Measurements from ENCODE around the gene DDX43.

Gene DDX43

DNA sequence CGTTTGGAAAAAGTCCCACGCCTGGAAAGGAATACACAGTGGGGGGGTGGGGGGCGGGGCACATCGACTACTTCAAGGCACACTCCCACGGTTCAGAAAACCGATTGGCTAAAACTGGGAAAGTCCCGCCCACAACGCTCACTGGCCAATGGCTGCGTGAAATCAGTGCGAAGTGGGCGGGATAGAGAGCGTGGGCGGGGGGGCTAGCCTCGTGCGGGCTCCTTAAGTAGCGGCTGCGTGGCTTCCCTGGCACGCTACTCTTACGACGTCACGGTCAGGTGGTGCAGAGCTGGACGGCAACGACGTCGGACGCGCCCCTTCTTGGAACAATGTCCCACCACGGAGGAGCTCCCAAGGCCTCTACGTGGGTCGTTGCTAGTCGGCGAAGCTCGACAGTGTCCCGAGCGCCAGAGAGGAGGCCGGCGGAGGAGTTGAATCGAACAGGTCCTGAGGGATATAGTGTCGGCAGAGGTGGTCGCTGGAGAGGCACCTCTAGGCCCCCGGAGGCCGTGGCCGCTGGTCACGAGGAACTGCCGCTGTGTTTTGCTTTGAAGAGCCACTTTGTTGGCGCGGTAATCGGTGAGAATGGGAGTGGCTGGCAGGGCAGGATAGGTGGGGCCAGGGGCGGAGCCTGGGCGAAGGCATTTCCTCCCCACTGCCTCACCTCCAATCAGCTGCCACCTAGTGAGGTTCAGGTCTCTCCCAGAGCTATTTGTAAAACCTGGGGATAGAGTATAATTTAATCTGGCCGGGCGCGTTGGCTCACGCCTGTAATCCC, at the start of gene DDX43:
Gene DDX43 (plus strand): TSS at position 252 of the 778 bp plus-strand sequence. CDS start 78 bp downstream, at position 330.
- peak within 1 kb of the TSS; percentile 56 for H3K4me3 ChIP-seq (ENCODE audit: low read depth, low read length)
- DNase-seq (ENCODE audit: low read depth): peak; percentile 84
- TF ChIP-seq, protein P1, sequence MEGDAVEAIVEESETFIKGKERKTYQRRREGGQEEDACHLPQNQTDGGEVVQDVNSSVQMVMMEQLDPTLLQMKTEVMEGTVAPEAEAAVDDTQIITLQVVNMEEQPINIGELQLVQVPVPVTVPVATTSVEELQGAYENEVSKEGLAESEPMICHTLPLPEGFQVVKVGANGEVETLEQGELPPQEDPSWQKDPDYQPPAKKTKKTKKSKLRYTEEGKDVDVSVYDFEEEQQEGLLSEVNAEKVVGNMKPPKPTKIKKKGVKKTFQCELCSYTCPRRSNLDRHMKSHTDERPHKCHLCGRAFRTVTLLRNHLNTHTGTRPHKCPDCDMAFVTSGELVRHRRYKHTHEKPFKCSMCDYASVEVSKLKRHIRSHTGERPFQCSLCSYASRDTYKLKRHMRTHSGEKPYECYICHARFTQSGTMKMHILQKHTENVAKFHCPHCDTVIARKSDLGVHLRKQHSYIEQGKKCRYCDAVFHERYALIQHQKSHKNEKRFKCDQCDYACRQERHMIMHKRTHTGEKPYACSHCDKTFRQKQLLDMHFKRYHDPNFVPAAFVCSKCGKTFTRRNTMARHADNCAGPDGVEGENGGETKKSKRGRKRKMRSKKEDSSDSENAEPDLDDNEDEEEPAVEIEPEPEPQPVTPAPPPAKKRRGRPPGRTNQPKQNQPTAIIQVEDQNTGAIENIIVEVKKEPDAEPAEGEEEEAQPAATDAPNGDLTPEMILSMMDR (IDR thresholded peaks at IDR 0.05; ENCODE audit: control insufficient read depth, extremely low read depth, insufficient read depth): no peak

DNA sequence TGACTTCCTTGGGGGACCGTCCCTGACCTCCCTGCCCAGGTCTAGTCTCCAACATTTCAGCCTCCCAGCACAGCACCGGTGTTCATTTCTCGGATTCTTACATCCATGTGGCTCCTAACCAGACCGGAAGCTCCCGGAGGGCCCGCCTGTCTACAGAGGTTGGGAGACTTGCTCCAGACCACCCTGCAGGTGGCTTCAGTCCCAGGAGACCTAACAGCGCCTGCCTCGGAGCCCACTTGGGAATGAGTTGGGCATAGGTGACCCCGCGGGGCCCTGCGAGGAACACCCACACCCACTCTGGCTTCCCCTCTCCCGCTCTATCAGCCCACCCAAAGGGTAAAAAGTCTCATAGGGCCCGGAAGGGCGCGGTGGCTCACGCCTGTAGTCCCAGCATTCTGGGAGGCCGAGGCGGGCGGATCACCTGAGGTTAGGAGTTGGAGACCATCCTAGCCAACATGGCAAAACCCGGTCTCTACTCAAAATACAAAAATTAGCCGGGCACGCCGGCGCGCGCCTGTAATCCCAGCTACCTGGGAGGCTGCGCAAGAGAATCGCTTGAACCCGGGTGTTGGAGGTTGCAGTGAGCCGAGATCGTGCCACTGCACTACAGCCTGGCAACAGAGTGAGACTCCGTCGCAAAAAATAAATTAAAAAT, 46.0 kb upstream of the DDX43 start:
- TF ChIP-seq, protein P1 (IDR thresholded peaks at IDR 0.05; ENCODE audit: control insufficient read depth, extremely low read depth, insufficient read depth): no peak
- H3K4me3 ChIP-seq (ENCODE audit: low read depth, low read length): no peak overlapping the region
- no peak for DNase-seq (ENCODE audit: low read depth)

DNA sequence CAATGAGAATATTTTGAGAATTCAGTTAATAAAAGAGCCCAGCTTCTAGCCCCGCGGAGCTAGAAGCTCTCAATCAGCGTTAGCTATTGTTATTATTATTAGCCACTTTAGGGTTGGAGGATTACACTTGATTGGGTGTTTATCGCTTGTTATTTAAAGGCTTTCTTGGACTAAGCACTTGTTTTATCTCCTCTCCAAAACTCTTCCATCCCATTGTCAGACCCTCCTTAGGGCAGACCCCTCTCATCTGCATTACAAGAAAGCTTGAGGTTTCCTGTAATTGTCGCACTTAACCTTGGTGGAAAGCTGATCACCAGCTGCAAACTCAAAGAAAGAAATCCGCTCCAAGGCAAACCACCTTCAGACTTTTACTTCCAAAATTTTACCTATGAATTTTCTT, 45.3 kb upstream of the DDX43 start:
- DNase-seq (ENCODE audit: low read depth): no peak
- TF ChIP-seq, protein P1 (IDR thresholded peaks at IDR 0.05; ENCODE audit: control insufficient read depth, extremely low read depth, insufficient read depth): no peak
- no peak overlapping the region for H3K4me3 ChIP-seq (ENCODE audit: low read depth, low read length)

DNA sequence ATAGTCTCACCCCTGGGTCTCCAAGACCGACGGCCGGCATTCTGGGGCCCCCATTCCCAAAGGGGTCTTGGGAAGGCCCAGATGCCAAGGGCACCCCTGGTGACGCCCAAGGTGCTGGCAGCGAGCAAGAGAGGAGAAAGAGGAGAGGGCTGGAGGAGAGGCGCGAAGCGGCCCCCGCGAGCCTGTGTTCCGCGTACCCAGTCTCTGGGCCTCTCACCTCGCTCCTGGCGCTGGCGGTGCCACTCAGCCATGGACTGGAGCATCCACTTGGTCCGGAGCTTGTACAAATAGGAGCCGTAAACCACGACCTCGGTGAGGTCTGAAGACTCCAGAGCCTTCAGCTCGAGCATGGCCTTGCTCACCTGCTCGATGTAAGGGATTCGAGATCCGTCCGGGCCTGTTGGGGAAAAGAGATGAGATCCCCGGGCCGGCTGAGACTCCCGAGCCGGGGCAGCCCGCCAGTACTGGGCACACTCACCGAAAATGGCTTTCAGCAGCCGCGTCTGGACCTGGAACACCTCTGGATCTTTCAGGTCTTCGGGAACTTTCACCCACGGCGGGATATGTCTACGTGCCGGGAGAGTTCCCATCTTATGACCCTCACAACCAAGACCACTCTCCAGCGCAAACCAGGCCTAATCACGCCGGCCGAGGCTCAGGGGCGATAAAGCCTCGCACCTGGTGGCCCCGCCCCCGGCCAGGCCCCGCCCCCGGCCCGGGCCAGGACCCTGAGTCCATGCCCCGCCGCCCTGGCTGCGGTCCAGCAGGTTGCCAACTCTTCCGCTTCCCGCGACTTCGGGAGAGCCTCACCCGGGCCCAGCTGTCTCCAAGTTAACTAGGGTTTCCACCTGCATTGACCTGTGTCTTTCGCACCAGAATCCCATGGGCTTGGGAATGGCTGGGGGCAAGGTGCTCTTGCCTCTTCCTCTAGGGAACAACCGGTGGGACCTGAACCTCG, 40.7 kb upstream of the DDX43 start, which contains the start of gene DPPA5:
Gene DPPA5 (minus strand): TSS at position 641 of the 958 bp plus-strand sequence. CDS start 51 bp downstream, at position 590.
- no peak within 1 kb of the TSS for H3K4me3 ChIP-seq (ENCODE audit: low read depth, low read length)
- no peak for DNase-seq (ENCODE audit: low read depth)
- TF ChIP-seq, protein P1 (IDR thresholded peaks at IDR 0.05; ENCODE audit: control insufficient read depth, extremely low read depth, insufficient read depth): no peak

DNA sequence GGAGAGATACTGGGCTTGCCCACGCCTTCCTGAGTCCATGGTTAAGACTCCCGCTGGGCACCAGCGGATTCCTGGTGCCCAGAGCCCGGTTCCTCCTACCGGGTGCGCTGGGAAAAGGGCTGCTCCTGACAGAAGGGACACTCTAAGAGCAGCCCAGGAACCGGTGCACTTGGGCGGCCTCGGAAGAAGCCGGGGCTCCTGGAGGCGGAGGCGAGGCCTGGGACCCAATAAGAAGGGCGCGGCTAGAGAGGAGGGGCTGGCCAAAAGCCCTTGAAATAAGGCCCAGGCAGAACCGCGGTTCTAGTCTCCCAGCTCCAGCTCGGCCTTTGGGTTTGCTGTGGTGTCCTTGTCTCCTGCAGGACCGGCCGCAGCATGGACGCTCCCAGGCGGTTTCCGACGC, 32.3 kb upstream of the DDX43 start, which contains the start of gene KHDC3L:
Gene KHDC3L (plus strand): TSS at position 301 of the 400 bp plus-strand sequence. CDS start 72 bp downstream, at position 373.
- DNase-seq (ENCODE audit: low read depth): no peak
- no peak within 1 kb of the TSS for H3K4me3 ChIP-seq (ENCODE audit: low read depth, low read length)
- TF ChIP-seq, protein P1 (IDR thresholded peaks at IDR 0.05; ENCODE audit: control insufficient read depth, extremely low read depth, insufficient read depth): no peak

DNA sequence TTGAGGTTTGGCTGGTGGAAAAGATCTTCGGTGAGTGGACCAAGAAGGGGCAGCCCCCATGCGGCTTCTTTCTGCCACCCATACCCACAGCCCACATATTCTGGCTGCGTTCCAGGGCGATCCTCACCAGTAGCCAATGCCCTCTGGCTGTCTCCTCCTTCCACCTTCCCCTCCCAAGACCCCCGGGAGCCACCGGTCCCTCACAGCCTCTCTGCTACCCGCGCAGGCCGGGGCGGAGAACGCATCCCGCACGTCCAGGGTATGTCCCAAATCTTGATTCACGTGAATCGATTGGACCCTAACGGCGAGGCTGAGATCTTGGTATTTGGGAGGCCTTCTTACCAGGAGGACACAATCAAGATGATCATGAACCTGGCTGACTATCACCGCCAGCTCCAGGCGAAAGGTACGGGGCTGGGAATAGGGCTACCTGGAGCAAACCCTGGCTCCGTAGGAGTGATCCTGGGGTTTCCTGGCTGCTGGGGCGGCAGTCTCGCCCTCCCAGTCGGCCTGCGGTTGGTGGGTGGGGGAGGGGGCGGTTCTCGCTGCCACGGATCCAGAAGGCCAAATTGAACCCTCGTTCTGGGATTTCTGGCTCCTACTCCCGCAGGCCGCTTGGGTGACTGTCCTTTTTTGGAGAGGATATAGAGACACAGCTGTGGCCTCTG, 31.6 kb upstream of the DDX43 start:
- TF ChIP-seq, protein P1 (IDR thresholded peaks at IDR 0.05; ENCODE audit: control insufficient read depth, extremely low read depth, insufficient read depth): no peak

More for the DNA sequence above, 31.6 kb upstream of the DDX43 start:
- DNase-seq (ENCODE audit: low read depth): no peak
- H3K4me3 ChIP-seq (ENCODE audit: low read depth, low read length): no peak overlapping the region

Measured in LNCaP clone FGC (cell line).